HepG2 (cell line): ENCODE results near the gene ABCA13. TPM values are rescaled to one million over a fixed set of nuclear protein-coding genes. Genes with fewer than 3 reads are reported as not detected.

ENCODE experiments used
- ATAC-seq: fragments of 200-7000 bp; cut with Tn5 transposase; 3 replicates; pipeline ENCODE4 v1.9.1; 2020; ENCODE audit warnings: mild to moderate bottlenecking, moderate library complexity
- BruUV-seq: library from RNA; stranded (reverse); fragments of 400-500 nt; replicated peaks from 2 replicates; lab custom pipeline; 2021; lab: Mats Ljungman, UMichigan
- CTCF ChIA-PET: fragments of 300-600 bp; formaldehyde crosslinking; extraction: SDS; loops from one replicate; lab custom pipeline; 2021; ENCODE audit warnings: low total read pairs, inconsistent platforms, low intra/inter-chr PET ratio; lab: Yijun Ruan, JAX
- POLR2A ChIA-PET: fragments of 350-600 bp; sonication (Branson Sonifier 250); formaldehyde crosslinking; loops from one replicate; lab custom pipeline; 2020; ENCODE audit warnings: antibody characterized with exemption, inconsistent platforms; lab: Yijun Ruan, JAX
- DNase-seq: peaks from one replicate; pipeline ENCODE4 v3.0.0-alpha.2; 2015; ENCODE audit warnings: low spot score
- FAIRE-seq: peaks from 3 replicates; lab custom pipeline; 2011; peaks lifted over from hg19 to GRCh38; lab: Jason Lieb, UNC
- H2AFZ ChIP-seq: one replicate; pipeline ENCODE4 v1.6.1; 2011; ENCODE audit warnings: low read length, inconsistent platforms
- H3K27ac ChIP-seq: fragments of 300-600 bp; 3 replicates; pipeline ENCODE4 v1.8.0; 2011; ENCODE audit warnings: mixed run types, mild to moderate bottlenecking, mixed read lengths, low read length, inconsistent platforms; ENCODE audit not compliant: insufficient read depth; ENCODE audit errors: extremely low read length
- H3K27me3 ChIP-seq, 2 experiments: fragments of 200-600 bp in 1 of 2; 2 replicates in 1 of 2; 3 replicates in 1 of 2; pipeline versions ENCODE4 v1.6.0 to v1.8.0; 2011; ENCODE audit warnings: low read length in 2 of 2, mild to moderate bottlenecking in 2 of 2, moderate library complexity in 2 of 2, inconsistent platforms in 1 of 2; ENCODE audit not compliant: insufficient read depth in 2 of 2, control insufficient read depth in 1 of 2
- H3K36me3 ChIP-seq, 2 experiments: fragments of 200-600 bp in 1 of 2; replicated peaks in 1 of 2; 2 replicates in 1 of 2; 3 replicates in 1 of 2; pipeline versions ENCODE4 v1.5.1 to v1.8.0; 2011; ENCODE audit warnings: low read length in 2 of 2, inconsistent platforms in 1 of 2; ENCODE audit not compliant: insufficient read depth in 2 of 2, control insufficient read depth in 1 of 2
- H3K4me1 ChIP-seq: 2 replicates; pipeline ENCODE4 v1.5.1; 2012; ENCODE audit warnings: low read length, inconsistent platforms; ENCODE audit not compliant: insufficient read depth
- H3K4me2 ChIP-seq: 2 replicates; pipeline ENCODE4 v1.6.0; 2011; ENCODE audit warnings: low read depth, low read length, inconsistent platforms
- H3K4me3 ChIP-seq, 3 experiments: fragments of 200-600 bp in 1 of 3; sonication (generic), shearing (Covaris generic) in 1 of 3; replicated peaks in 1 of 3; 2 replicates each; pipeline ENCODE4 v1.5.1; 2011 to 2016; ENCODE audit warnings: low read length in 3 of 3, inconsistent platforms in 2 of 3, low read depth in 2 of 3, mild to moderate bottlenecking in 2 of 3, control low read depth in 1 of 3, mixed read lengths in 1 of 3; ENCODE audit not compliant: insufficient read depth in 1 of 3
- H3K79me2 ChIP-seq: one replicate; pipeline ENCODE4 v1.6.1; 2011; ENCODE audit warnings: low read length, inconsistent platforms; ENCODE audit not compliant: insufficient read depth
- H3K9ac ChIP-seq: 2 replicates; pipeline ENCODE4 v1.6.0; 2011; ENCODE audit warnings: mild to moderate bottlenecking, low read depth, low read length, inconsistent platforms; ENCODE audit not compliant: insufficient read depth
- H3K9me3 ChIP-seq: 2 replicates; pipeline ENCODE4 v1.5.1; 2012; ENCODE audit warnings: mild to moderate bottlenecking, low read length
- H4K20me1 ChIP-seq: 2 replicates; pipeline ENCODE4 v1.6.0; 2011; ENCODE audit warnings: inconsistent platforms, mild to moderate bottlenecking, low read length, moderate library complexity; ENCODE audit not compliant: insufficient read depth
- MATR3 ChIP-seq: sonication (generic); formaldehyde crosslinking; IDR thresholded peaks from 2 replicates; pipeline ENCODE4 v1.4.0; 2020; ENCODE audit warnings: missing genetic modification reagents
- ZBTB21 ChIP-seq: sonication (generic); formaldehyde crosslinking; IDR thresholded peaks from 2 replicates; pipeline ENCODE4 v1.4.0; 2020; ENCODE audit warnings: missing genetic modification reagents
- ZNF761 ChIP-seq: sonication (generic); formaldehyde crosslinking; conservative IDR thresholded peaks from 2 replicates; pipeline ENCODE4 v1.4.0; 2020; ENCODE audit warnings: mild to moderate bottlenecking, missing genetic modification reagents
- WGBS: methylation state at CpG from one replicate; pipeline ENCODE4 v1.1.6; 2017; ENCODE audit warnings: low lambda C conversion rate; 5-methylcytosine and 5-hydroxymethylcytosine counted together
- in situ Hi-C: cut with HindIII; loops from 2 replicates; pipeline ENCODE4 v1.10.0; 2017; ENCODE audit warnings: low pct_unique_long_range_greater_than_20kb; ENCODE audit not compliant: extremely low pct_ligation_motif_present
- intact Hi-C: fragments of 100-400 bp; cut with micrococcal nuclease; formaldehyde crosslinking; loops from one replicate; pipeline ENCODE4 v1.10.0; 2022; ENCODE audit not compliant: unreplicated experiment
- polyA plus RNA-seq, 8 experiments: library from polyadenylated mRNA; depleted of rRNA in 3 of 8; stranded (reverse) in 7 of 8; unstranded in 1 of 8; fragments of >200 nt; fragmentation: Illumina TruSeq in 4 of 8; extraction: Trizol in 4 of 8; gene quantifications; 2 replicates each; pipeline versions ENCODE4 v1.2.1 to v1.2.3, GENCODE V29; 2011 to 2016; ENCODE audit warnings: low read depth in 4 of 8, missing spikeins in 1 of 8, mixed read lengths in 1 of 8; ENCODE audit not compliant: insufficient read depth in 1 of 8
- total RNA-seq, 5 experiments: library from RNA; depleted of rRNA; stranded (reverse); fragments of >200 nt; fragmentation: Illumina TruSeq; extraction: Trizol; gene quantifications; 2 replicates each; pipeline ENCODE4 v1.2.3, GENCODE V29; 2016; ENCODE audit warnings: low read depth in 1 of 5
- TF ChIP-seq, protein P1 (sequence below): sonication (generic); formaldehyde crosslinking; IDR thresholded peaks from 2 replicates; pipeline ENCODE4 v1.4.0; 2020; ENCODE audit warnings: missing genetic modification reagents
- TF ChIP-seq, protein P2 (sequence below): sonication (generic); formaldehyde crosslinking; conservative IDR thresholded peaks from 2 replicates; pipeline ENCODE4 v1.8.1; 2023; ENCODE audit warnings: missing genetic modification reagents
- TF ChIP-seq, protein P3 (sequence below): sonication (generic); formaldehyde crosslinking; IDR thresholded peaks from 2 replicates; pipeline ENCODE4 v1.5.0; 2020; ENCODE audit warnings: missing genetic modification reagents

Gene ABCA13
- total and polyA plus RNA-seq, 2 of the 13 experiments (the other 11 are each of a cell fraction or from before 2014, with no cell fraction given), result 0.03 TPM; not detected in 1

DNA sequence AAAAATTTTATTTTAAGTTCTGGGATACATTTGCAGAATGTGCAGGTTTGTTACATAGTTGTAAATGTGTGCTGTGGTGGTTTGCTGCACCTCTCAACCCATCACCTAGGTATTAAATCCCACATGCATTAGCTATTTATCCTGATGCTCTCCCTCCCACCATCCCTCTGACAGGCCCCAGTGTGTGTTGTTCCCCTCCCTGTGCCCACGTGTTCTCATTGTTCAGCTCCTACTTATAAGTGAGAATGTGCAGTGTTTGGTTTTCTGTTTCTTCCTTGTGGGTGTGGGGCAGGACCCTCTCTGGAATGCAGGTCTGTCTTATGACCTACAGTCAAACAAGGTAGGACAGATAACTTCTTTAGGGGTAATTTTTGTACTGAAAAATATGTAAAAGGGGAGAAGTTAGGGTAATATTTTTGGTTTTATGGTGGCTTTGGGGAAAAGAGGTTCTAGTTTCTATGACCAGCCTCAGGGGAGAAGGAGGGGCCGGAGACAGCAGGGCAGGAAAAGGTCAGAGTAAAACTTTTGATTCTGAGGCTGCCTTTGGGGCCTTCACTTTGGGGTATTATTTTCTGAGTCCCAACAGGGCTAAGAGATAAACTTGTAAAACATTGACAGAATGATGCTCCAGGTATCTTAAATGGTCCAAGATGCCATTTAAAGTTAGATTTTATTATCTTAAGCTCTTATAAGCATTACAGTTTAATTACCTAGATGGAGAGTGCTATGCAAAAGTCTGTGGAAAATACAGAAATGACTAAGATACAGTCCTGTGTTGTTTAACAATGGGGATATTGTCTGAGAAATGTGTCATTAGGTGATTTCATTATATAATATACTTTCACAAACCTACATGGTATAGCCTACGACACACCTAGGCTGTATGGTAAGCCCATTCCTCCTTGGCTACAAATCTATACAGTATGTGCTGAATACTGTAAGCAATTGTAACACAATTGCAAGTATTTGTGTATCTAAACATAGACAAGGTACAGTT, 354.8 kb downstream of the ABCA13 start (continued):
- no peak for TF ChIP-seq ZNF761 (CRISPR knock-in tag)

DNA sequence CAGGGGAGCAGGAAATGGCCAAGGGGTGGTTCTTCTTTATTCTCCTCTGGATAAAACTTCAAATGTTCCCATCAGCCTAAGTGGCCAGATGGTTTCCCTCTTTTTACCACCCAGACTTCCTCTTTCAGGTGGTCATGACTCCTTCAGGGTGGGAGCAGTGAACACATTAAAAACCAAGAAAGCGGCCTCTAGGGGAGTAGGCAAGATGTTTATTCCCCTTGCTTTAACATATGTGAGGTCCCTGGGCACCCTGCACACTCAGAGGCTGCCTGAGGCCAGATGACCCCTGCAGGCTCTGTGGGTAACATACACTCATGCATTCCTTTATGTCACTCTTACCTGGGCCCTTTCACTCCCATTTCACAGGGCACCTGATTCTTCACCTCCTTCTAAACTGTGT, 357.4 kb downstream of the ABCA13 start:
- Histone ChIP-seq H3K4me3 (no peak overlapping the region), H3K36me3 (no peaks in the 10 kb centered on the region), H4K20me1 (no peaks in the 10 kb centered on the region), H3K9me3 (no peaks in the 10 kb centered on the region), H3K27me3 (no peaks in the 10 kb centered on the region), H3K4me1 (no peaks in the 10 kb centered on the region), H3K27ac (no peak overlapping the region), H3K4me2 (no peak overlapping the region), H3K79me2 (no peaks in the 10 kb centered on the region), H2AFZ (no peak overlapping the region), H3K9ac (no peak overlapping the region)
- in situ Hi-C loops (no loop called here), intact Hi-C loops (no loop called here)
- ChIA-PET CTCF (no interaction called here), POLR2A (no interaction called here)
- no TSS peak for BruUV-seq
- TF ChIP-seq, protein P1, sequence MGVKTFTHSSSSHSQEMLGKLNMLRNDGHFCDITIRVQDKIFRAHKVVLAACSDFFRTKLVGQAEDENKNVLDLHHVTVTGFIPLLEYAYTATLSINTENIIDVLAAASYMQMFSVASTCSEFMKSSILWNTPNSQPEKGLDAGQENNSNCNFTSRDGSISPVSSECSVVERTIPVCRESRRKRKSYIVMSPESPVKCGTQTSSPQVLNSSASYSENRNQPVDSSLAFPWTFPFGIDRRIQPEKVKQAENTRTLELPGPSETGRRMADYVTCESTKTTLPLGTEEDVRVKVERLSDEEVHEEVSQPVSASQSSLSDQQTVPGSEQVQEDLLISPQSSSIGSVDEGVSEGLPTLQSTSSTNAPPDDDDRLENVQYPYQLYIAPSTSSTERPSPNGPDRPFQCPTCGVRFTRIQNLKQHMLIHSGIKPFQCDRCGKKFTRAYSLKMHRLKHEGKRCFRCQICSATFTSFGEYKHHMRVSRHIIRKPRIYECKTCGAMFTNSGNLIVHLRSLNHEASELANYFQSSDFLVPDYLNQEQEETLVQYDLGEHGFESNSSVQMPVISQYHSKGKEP (CRISPR knock-in tag), result no peak
- TF ChIP-seq MATR3 (CRISPR knock-in tag) (no peak), ZBTB21 (CRISPR knock-in tag) (no peak)
- TF ChIP-seq, protein P2, sequence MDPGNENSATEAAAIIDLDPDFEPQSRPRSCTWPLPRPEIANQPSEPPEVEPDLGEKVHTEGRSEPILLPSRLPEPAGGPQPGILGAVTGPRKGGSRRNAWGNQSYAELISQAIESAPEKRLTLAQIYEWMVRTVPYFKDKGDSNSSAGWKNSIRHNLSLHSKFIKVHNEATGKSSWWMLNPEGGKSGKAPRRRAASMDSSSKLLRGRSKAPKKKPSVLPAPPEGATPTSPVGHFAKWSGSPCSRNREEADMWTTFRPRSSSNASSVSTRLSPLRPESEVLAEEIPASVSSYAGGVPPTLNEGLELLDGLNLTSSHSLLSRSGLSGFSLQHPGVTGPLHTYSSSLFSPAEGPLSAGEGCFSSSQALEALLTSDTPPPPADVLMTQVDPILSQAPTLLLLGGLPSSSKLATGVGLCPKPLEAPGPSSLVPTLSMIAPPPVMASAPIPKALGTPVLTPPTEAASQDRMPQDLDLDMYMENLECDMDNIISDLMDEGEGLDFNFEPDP, result no peak
- TF ChIP-seq, protein P3, sequence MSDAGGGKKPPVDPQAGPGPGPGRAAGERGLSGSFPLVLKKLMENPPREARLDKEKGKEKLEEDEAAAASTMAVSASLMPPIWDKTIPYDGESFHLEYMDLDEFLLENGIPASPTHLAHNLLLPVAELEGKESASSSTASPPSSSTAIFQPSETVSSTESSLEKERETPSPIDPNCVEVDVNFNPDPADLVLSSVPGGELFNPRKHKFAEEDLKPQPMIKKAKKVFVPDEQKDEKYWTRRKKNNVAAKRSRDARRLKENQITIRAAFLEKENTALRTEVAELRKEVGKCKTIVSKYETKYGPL (CRISPR knock-in tag), result no peak
- DNase-seq (no peak), ATAC-seq (peak; percentile 85), FAIRE-seq (no peak)
- WGBS, result 8% methylated on average over 1 of the region's 1 CpG
